H1 (cell line): ENCODE measurements around the gene TAPBPL. TPM values are rescaled to one million over a fixed set of nuclear protein-coding genes. Genes with fewer than 3 reads are reported as not detected.
A peak's percentile ranks its signal among the peaks of the same experiment; 100 is the strongest.

ENCODE experiments used
- CTCF ChIA-PET: fragments of 300-600 bp; sonication (Branson Sonifier 250); formaldehyde crosslinking; loops from one replicate; lab custom pipeline; 2021; ENCODE audit not compliant: partially characterized antibody; lab: Charles Lee
- POLR2A ChIA-PET: fragments of 300-600 bp; sonication (Branson Sonifier 250); formaldehyde crosslinking; loops from one replicate; lab custom pipeline; 2021; ENCODE audit warnings: inconsistent platforms; ENCODE audit not compliant: partially characterized antibody; lab: Charles Lee
- DNase-seq, 2 experiments: peaks; one replicate each; pipeline versions ENCODE4 v3.0.0 to v3.0.0-alpha.2; 2010 to 2022; ENCODE audit warnings: low spot score in 2 of 2, low read depth in 1 of 2, mixed read lengths in 1 of 2
- FAIRE-seq: peaks from 2 replicates; lab custom pipeline; 2011; peaks lifted over from hg19 to GRCh38; lab: Jason Lieb, UNC
- H2AFZ ChIP-seq: 2 replicates; pipeline ENCODE4 v1.8.1; 2012; ENCODE audit warnings: low read length, inconsistent platforms
- H2AK5ac ChIP-seq: 2 replicates; pipeline ENCODE4 v1.6.1; 2013; ENCODE audit warnings: low read depth, low read length
- H2BK120ac ChIP-seq: replicated peaks from 2 replicates; pipeline ENCODE3; 2013; ENCODE audit warnings: low read depth, low read length, inconsistent platforms
- H2BK12ac ChIP-seq: 2 replicates; pipeline ENCODE4 v1.6.1; 2013; ENCODE audit warnings: low read depth, low read length
- H2BK15ac ChIP-seq: 2 replicates; pipeline ENCODE4 v1.6.1; 2013; ENCODE audit warnings: low read length
- H2BK20ac ChIP-seq: 2 replicates; pipeline ENCODE4 v1.6.1; 2013; ENCODE audit warnings: low read length
- H2BK5ac ChIP-seq: 2 replicates; pipeline ENCODE4 v1.6.1; 2013; ENCODE audit warnings: low read depth, low read length
- H3K14ac ChIP-seq: 2 replicates; pipeline ENCODE4 v1.6.1; 2013; ENCODE audit warnings: inconsistent platforms; ENCODE audit not compliant: insufficient read length
- H3K18ac ChIP-seq: 2 replicates; pipeline ENCODE4 v1.6.1; 2013; ENCODE audit warnings: low read length; ENCODE audit errors: extremely low read depth
- H3K23ac ChIP-seq: 2 replicates; pipeline ENCODE4 v1.6.1; 2013; ENCODE audit warnings: inconsistent platforms; ENCODE audit not compliant: insufficient read length
- H3K23me2 ChIP-seq: 2 replicates; pipeline ENCODE4 v1.6.1; 2013; ENCODE audit warnings: low read depth, low read length
- H3K27ac ChIP-seq: 2 replicates; pipeline ENCODE4 v1.6.1; 2011; ENCODE audit warnings: low read depth, low read length, inconsistent platforms
- H3K27me3 ChIP-seq, 4 experiments: replicated peaks in 1 of 4; 1 replicate in 1 of 4; 2 replicates in 3 of 4; pipeline versions ENCODE4 v1.6.1 to v1.8.1; 2011 to 2013; ENCODE audit warnings: low read length in 3 of 4, mild to moderate bottlenecking in 3 of 4, inconsistent platforms in 2 of 4, mixed read lengths in 2 of 4, moderate library complexity in 1 of 4; ENCODE audit not compliant: control insufficient read depth in 3 of 4, insufficient read depth in 3 of 4; ENCODE audit errors: extremely low read depth in 1 of 4
- H3K36me3 ChIP-seq, 4 experiments: 2 replicates each; pipeline versions ENCODE4 v1.6.1 to v1.8.1; 2011 to 2013; ENCODE audit warnings: mild to moderate bottlenecking in 4 of 4, low read length in 3 of 4, moderate library complexity in 2 of 4, control low read depth in 1 of 4, inconsistent platforms in 1 of 4; ENCODE audit not compliant: insufficient read depth in 4 of 4, control insufficient read depth in 2 of 4
- H3K4ac ChIP-seq: replicated peaks from 2 replicates; pipeline ENCODE3; 2013; ENCODE audit warnings: low read length, low read depth, mixed read lengths, inconsistent platforms; ENCODE audit not compliant: insufficient read length
- H3K4me1 ChIP-seq, 4 experiments: replicated peaks in 1 of 4; 1 replicate in 1 of 4; 2 replicates in 3 of 4; pipeline versions ENCODE4 v1.6.1 to v1.8.1; 2011 to 2013; ENCODE audit warnings: low read length in 3 of 4, inconsistent platforms in 2 of 4, mixed read lengths in 1 of 4; ENCODE audit not compliant: insufficient read depth in 4 of 4, control insufficient read depth in 3 of 4
- H3K4me2 ChIP-seq, 2 experiments: 2 replicates each; pipeline versions ENCODE4 v1.6.1 to v1.8.1; 2011 to 2013; ENCODE audit warnings: low read depth in 2 of 2, low read length in 2 of 2, control low read depth in 1 of 2, inconsistent platforms in 1 of 2, mild to moderate bottlenecking in 1 of 2; ENCODE audit not compliant: insufficient read depth in 1 of 2
- H3K4me3 ChIP-seq, 4 experiments: fragments of 200-600, 300-600 bp in 1 of 4; sonication (generic), shearing (Covaris generic), sonication (Bioruptor Twin) in 1 of 4; 2 replicates each; pipeline versions ENCODE4 v1.5.1 to v1.8.1; 2011 to 2016; ENCODE audit warnings: low read length in 4 of 4, low read depth in 3 of 4, control low read depth in 2 of 4, inconsistent platforms in 2 of 4, mild to moderate bottlenecking in 2 of 4, mixed read lengths in 1 of 4, moderate library complexity in 1 of 4; ENCODE audit not compliant: insufficient read depth in 2 of 4; ENCODE audit errors: extremely low read depth in 1 of 4
- H3K56ac ChIP-seq: replicated peaks from 2 replicates; pipeline ENCODE3; 2013; ENCODE audit warnings: low read depth, mild to moderate bottlenecking, mixed read lengths, low read length, inconsistent platforms; ENCODE audit not compliant: insufficient read length
- H3K79me1 ChIP-seq: 2 replicates; pipeline ENCODE4 v1.6.1; 2013; ENCODE audit warnings: low read depth, low read length, control low read depth
- H3K79me2 ChIP-seq, 2 experiments: 2 replicates each; pipeline versions ENCODE4 v1.6.1 to v1.8.1; 2012 to 2013; ENCODE audit warnings: low read length in 2 of 2, mild to moderate bottlenecking in 2 of 2, inconsistent platforms in 1 of 2; ENCODE audit not compliant: insufficient read depth in 2 of 2, control insufficient read depth in 1 of 2
- H3K9ac ChIP-seq, 4 experiments: replicated peaks in 1 of 4; 1 replicate in 1 of 4; 2 replicates in 3 of 4; pipeline versions ENCODE4 v1.6.1 to v1.8.1; 2011 to 2013; ENCODE audit warnings: low read depth in 3 of 4, low read length in 3 of 4, control low read depth in 2 of 4, mild to moderate bottlenecking in 2 of 4, moderate library complexity in 2 of 4, inconsistent platforms in 1 of 4; ENCODE audit errors: extremely low read depth in 1 of 4
- H3K9me3 ChIP-seq, 2 experiments: 2 replicates each; pipeline versions ENCODE4 v1.6.1 to v1.8.1; 2012 to 2013; ENCODE audit warnings: mild to moderate bottlenecking in 2 of 2, moderate library complexity in 2 of 2, control low read depth in 1 of 2, inconsistent platforms in 1 of 2, low read depth in 1 of 2, low read length in 1 of 2, mixed read lengths in 1 of 2; ENCODE audit not compliant: insufficient read depth in 2 of 2
- H4K20me1 ChIP-seq, 2 experiments: replicated peaks in 1 of 2; 2 replicates each; pipeline versions ENCODE3 to v1.8.1; 2011 to 2013; ENCODE audit warnings: inconsistent platforms in 2 of 2, low read length in 2 of 2, mild to moderate bottlenecking in 1 of 2; ENCODE audit not compliant: insufficient read depth in 2 of 2, control insufficient read depth in 1 of 2
- H4K5ac ChIP-seq: 2 replicates; pipeline ENCODE4 v1.6.1; 2013; ENCODE audit warnings: low read length, low read depth, mixed read lengths, inconsistent platforms; ENCODE audit not compliant: insufficient read length
- H4K8ac ChIP-seq: 2 replicates; pipeline ENCODE4 v1.8.0; 2013; ENCODE audit warnings: mild to moderate bottlenecking, moderate library complexity, low read length, inconsistent platforms; ENCODE audit not compliant: insufficient read depth; ENCODE audit errors: extremely low read depth
- H4K91ac ChIP-seq: replicated peaks from 2 replicates; pipeline ENCODE3; 2013; ENCODE audit warnings: low read length, mixed read lengths, inconsistent platforms; ENCODE audit not compliant: insufficient read length
- BACH1 ChIP-seq: IDR thresholded peaks from 2 replicates; pipeline ENCODE4 v1.6.1; 2012; ENCODE audit warnings: low read length, improper control_type of control experiment
- CEBPB ChIP-seq: IDR thresholded peaks from 2 replicates; pipeline ENCODE4 v1.6.1; 2012; ENCODE audit warnings: low read depth, low read length
- EGR1 ChIP-seq: IDR thresholded peaks from 2 replicates; pipeline ENCODE4 v1.6.1; 2011; ENCODE audit warnings: low read depth, low read length, borderline replicate concordance
- PHF8 ChIP-seq: fragments of 200-600 bp; sonication (generic); conservative IDR thresholded peaks from 2 replicates; pipeline ENCODE4 v1.7.1; 2012; ENCODE audit warnings: low read depth, mild to moderate bottlenecking, inconsistent platforms, low read length, moderate library complexity
- RBBP5 ChIP-seq: IDR thresholded peaks from 2 replicates; pipeline ENCODE4 v1.7.1; 2012; ENCODE audit warnings: low read depth, mild to moderate bottlenecking, inconsistent platforms, low read length, moderate library complexity, borderline replicate concordance
- SP1 ChIP-seq: IDR thresholded peaks from 2 replicates; pipeline ENCODE4 v1.6.1; 2011; ENCODE audit warnings: low read depth, low read length
- WGBS, 2 experiments: shearing (Covaris generic) in 1 of 2; methylation state at CpG; one replicate each; pipeline versions ENCODE4 v1.1.6 to v1.1.7; 2013 to 2015; ENCODE audit warnings: low lambda C conversion rate in 2 of 2, mixed read lengths in 2 of 2, inconsistent platforms in 1 of 2, low coverage in 1 of 2, missing lambda C conversion rate in 1 of 2; ENCODE audit not compliant: insufficient replicate concordance in 2 of 2, insufficient coverage in 1 of 2, insufficient read length in 1 of 2; ENCODE audit errors: extremely low coverage in 1 of 2, missing lambda C conversion rate in 1 of 2; 5-methylcytosine and 5-hydroxymethylcytosine counted together
- polyA plus RNA-seq, 7 experiments: library from polyadenylated mRNA; depleted of rRNA in 3 of 7; stranded (reverse) in 5 of 7; unstranded in 2 of 7; fragments of >200 nt in 5 of 7; fragments of 200-250 nt in 2 of 7; gene quantifications; 1 replicate in 5 of 7; 2 replicates in 1 of 7; 4 replicates in 1 of 7; pipeline versions ENCODE4 v1.2.1 to v1.2.3, GENCODE V29; 2011 to 2013; ENCODE audit warnings: missing spikeins in 2 of 7, mixed read lengths in 2 of 7
- total RNA-seq: library from RNA; stranded (reverse); fragmentation: NEBNext Ultra II Directional; extraction: Animal tissue kit (Norgen Biotek cat#: 25700); gene quantifications from 2 replicates; pipeline ENCODE4 v1.2.1, GENCODE V29; 2021
- TF ChIP-seq, protein P1 (sequence below): IDR thresholded peaks from 2 replicates; pipeline ENCODE4 v1.6.1; 2012; ENCODE audit warnings: inconsistent platforms

TAPBPL gene
- total and polyA plus RNA-seq, 2 of the 8 experiments (the other 6 are each of a cell fraction or from before 2014, with no cell fraction given) = 0.61 to 1.5 TPM

DNA sequence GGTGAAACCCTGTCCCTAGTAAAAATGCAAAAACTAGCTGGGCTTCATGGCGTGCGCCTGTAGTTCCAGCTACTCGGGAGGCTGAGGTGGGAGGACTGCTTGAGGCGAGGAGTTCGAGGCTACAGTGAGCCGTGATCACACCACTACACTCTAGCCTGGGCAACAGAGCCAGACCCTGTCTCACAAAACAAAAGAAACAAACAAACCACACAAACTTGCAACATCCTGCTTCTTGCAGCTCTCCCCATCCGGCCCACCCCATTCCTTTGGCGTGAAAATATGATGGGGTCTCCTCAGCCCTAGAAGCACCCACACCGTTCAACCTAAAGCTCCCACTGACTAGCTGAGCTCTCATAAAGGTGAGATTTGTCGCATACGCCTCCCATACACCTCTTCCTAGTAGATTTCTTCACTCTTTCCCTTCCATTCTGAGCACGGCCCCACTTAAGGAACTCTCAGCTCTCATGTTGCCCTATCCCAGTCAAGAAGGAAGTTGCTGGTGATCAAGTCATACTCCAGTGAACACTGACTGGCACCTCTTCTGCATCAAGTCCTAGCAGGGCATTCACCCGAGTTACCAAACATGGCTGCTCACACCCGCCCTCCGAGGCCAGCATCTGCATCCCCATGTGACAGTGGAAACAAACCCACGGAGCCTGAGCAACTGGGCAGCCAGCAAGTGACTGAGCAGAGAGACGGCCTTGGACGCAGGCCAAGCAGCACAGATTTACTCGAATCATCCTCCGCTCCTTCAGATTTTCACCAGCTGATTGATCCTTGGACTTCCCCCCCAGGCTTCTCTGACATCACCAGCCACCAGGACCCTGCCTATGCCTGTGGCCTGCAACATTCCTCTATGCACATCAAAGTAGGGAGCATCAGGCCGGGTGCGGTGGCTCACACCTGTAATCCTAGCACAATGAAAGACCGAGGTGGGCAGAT is 26.0 kb upstream of the TAPBPL start:
- Histone ChIP-seq H3K27me3 (no peaks in the 10 kb centered on the region; a peak in 1 of 7 replicates), H3K18ac (no peak overlapping the region), H2BK15ac (no peak overlapping the region), H4K20me1 (no peaks in the 10 kb centered on the region), H2BK5ac (no peak overlapping the region), H4K8ac (no peak overlapping the region), H3K9ac (no peak overlapping the region), H3K79me1 (no peaks in the 10 kb centered on the region), H3K4me2 (no peak overlapping the region), H3K23me2 (no peaks in the 10 kb centered on the region), H4K91ac (no peak overlapping the region), H2BK120ac (no peak overlapping the region), H2AFZ (no peak overlapping the region), H3K4ac (no peak overlapping the region), H2BK20ac (0 out of 2 replicates have a peak overlapping the region, but pooled peaks have one; percentile 40), H3K9me3 (no peaks in the 10 kb centered on the region), H3K79me2 (no peaks in the 10 kb centered on the region), H3K56ac (no peak overlapping the region), H3K4me3 (no peak overlapping the region), H2AK5ac (no peak overlapping the region), H3K23ac (no peak overlapping the region), H3K14ac (no peak overlapping the region), H3K27ac (no peak overlapping the region), H3K4me1 (peaks cover 0 to 4% (median under 1%) of the 10 kb centered on the region in 4 experiments; a peak in 2 of 7 replicates), H2BK12ac (no peak overlapping the region), H4K5ac (no peak overlapping the region), H3K36me3 (no peaks in the 10 kb centered on the region)
- CTCF ChIA-PET = interaction anchor here (1.3 to 7.4 kb wide), 6 partner anchors 13 to 113 kb away, joined by 3 to 202 read pairs (median 7); partner anchors contain the start of gene MRPL51
- no peak for DNase-seq
- TF ChIP-seq RBBP5 (no peak), BACH1 (no peak), CEBPB (no peak), PHF8 (no peak), SP1 (no peak), EGR1 (no peak)
- TF ChIP-seq, protein P1, sequence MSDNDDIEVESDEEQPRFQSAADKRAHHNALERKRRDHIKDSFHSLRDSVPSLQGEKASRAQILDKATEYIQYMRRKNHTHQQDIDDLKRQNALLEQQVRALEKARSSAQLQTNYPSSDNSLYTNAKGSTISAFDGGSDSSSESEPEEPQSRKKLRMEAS = no peak
- no peak for FAIRE-seq
- POLR2A ChIA-PET = interaction anchor here (0.9 to 4.9 kb wide), 9 partner anchors 9 to 111 kb away, joined by 3 to 38 read pairs (median 4); partner anchors contain the start of genes GAPDH and VAMP1
- 93% methylated on average over 22 of the region's 23 CpGs; no CpG with 5 or more reads in 1 of the 2 experiments for WGBS, 2 experiments
